GM21381 (cell line): ENCODE measurements around the gene SORCS1.

Experiments
- ATAC-seq: cut with Tn5 transposase; IDR thresholded peaks from one replicate; pipeline ENCODE4 v1.9.1; 2021; ENCODE audit warnings: mild to moderate bottlenecking, moderate library complexity; ENCODE audit not compliant: unreplicated experiment

Gene SORCS1

DNA sequence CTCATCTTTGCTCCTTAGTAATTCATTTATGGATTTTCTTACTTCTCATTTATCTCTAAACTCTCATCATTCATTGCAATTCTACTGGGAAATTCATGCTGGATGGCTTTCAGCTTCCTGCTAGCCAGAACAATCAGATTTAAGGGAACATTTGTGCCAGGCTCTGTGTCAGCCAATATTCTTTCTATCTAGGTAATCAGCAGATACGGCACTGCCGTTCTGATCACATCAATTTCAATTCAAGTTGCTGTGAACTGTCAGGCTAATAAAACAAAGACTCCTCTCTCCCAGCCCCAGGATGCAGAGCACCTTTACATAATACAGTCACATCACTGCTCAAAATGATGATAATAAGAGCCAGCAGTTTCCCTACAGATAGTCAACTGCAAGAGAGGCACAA lies 468.3 kb downstream of the SORCS1 start:
- no peak for ATAC-seq

DNA sequence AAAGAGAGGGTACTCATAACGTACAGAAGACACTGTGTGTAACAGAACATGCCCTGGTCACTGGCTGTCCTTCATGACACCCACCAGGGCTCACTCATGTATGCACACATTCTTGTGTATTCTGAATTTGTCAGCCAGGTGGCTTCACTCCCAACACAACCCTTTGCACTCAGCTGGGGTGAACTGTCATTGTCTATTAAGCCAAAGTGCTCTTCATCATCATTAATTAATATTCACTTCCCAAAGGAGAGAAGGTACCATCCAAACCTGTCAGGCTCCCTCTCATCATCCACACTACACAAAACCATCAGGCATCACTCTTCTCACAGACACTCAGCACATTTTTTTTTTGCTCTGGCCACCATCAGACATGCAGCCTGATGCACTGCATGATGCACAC lies 469.8 kb downstream of the SORCS1 start:
- ATAC-seq, result no peak

DNA sequence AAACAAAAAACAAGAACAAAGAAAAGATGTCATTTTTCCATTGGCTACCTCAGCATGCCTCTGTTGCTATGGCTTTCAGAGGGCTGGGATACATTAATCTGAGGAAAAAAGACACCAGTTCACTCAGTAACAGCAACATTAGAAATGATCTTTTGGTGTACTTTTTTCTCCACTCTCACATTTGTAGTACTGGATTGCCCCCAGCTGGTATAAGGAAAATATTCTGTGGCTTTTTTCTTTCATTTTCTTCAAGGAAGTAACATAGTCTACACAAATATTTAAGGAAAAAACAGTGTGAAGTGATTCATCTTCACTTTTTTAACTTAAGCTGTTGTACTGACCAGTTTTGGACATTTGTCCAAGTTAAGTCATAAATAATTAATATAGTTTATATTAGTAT lies 482.3 kb downstream of the SORCS1 start:
- ATAC-seq, result no peak

DNA sequence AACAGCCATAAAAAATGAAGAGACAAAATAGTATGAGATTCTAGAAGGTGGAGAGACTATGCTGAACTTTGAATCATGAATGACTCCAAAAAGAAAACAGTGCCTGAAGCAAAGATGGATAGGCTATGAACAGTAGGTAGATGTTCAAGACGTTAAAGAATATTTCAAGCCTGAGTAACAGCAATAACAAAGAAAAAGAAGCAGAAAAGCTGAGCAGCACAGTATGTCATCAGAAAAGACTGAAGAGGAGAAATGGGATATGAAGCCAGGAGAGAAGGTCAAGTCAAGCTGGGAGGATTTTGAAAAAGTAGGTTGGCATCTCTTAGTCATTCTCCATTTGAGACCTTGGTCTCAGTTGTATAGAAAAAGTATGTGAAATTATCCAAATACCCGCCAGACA lies 484.4 kb downstream of the SORCS1 start:
- ATAC-seq, result no peak

DNA sequence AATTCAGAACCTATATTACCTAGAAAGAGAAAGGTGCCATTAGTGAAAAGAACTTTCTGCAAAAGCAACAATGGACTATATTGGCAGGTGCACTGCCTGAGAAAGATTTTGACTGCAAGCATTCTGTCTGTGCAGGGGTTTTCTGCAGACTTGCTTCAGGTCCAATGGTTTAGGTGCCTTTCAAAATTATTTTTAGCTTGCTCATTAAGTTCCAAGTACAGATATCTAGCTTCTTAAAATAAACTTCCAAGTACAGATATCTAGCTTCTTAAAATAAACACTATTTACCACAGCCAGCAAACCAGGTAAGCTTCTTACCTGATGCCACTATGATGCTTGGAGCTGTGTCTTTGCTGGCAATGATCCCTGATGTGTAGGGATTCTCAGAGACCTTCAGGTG lies 485.2 kb downstream of the SORCS1 start:
- no peak for ATAC-seq

DNA sequence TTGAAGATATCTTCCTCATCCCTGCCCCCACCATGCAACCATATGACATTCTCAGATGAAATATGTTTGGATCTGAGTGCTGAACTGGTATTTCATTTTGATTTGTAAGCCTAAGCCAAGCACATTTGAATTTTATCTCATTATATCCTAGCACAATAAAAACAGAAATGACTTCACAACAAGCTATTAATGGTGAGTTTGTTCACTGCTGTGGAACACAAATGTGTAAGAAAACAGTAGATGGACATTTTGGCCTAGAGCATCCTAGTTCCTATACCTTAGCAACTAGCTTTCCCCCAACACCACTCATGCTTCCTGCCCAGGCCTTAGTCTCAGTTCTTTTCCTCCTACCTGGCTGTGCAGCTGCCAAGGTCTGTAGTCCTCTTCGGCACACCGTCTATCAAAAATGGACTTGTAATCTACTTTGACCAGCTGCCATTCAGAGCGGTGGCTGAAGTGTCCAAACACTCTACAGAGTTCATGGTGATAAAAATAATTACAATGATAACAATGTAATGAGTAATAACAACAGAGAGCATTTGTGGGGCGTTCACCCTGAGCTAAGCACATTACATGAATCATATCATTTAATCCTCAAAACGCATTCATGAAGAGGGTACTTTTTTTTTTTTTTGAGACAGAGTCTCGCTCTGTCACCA lies 491.9 kb downstream of the SORCS1 start:
- no peak for ATAC-seq

DNA sequence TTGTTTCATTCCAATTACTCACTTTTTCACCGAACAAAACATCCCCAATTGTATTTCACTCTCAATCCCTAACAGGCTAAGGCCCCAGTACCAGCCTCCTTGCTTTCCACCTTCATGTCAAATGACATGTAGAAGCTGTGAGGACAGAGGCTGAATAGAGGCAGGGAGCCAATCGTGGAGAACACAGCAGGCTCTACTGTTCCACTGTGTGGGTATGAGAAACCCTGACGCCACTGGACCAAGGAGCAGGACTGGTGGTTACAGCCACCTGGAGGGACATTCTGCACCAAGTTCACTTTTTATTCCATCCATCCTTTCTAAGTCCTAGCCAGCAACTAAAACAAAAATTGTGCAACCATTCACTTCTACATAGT lies 502.8 kb downstream of the SORCS1 start:
- ATAC-seq, result no peak

DNA sequence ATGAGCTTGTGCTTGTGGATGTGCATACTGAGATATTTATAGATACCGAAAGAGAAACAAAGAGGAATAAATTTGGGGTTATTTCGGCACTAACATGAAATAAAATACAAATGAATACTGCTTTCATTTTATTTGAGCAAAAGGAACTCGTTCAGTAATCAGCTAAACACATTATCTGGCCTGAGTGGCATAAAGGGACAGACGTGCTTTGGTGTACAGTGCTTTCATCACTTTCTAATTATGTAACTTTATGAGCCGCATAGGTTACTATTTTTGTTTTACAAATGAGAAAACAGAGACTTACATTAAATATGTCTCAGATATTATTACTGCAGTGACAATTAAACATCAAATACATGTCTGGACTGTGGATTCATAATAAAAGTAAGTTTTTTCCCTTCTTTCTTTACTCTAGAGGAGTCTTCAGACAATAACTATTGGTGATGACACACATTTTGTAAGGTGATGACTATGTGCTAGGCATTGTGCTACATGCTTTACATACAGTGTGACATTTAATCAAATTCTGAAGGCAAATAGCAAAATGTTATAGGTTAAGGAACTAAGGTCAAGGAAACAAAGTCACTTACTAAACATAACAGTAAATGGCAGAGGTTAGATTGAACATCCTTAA lies 503.3 kb downstream of the SORCS1 start:
- ATAC-seq, result no peak

DNA sequence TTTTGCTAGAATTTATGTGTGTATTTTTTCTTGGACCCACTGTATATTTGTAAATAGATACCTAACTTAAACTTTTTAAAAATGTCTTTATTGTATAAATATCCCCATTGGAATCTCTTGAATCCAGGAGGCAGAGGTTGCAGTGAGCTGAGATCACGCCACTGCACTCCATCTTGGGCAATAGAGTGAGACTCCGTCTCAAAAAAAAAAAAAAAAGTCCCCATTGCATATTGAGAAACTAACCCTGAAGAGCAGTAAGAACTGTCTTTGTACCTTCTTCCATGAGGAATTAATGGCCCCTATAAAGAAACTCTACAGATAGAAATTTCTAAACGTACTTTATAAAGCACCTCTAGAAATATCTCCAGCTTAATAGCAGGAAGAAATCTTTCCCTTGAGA lies 504.0 kb downstream of the SORCS1 start:
- ATAC-seq, result no peak

DNA sequence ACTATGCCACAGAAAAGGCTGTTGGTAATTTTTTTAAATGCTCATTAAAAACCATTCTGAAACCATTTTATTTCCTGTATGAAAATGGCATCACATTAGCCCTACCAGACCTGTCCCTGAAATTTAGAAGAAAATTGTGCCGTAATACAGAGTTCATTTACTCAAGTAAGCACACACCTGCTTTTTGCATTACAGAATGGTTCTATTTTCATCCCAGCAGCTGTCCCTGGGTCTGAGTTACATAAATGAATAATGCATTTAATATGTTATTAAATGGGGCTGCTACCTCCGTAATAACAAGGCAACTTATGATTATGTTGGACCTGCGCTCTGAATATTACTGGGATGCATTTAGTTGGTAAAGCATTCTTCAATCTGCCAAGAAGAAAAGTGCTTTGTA lies 508.9 kb downstream of the SORCS1 start:
- ATAC-seq, result no peak

DNA sequence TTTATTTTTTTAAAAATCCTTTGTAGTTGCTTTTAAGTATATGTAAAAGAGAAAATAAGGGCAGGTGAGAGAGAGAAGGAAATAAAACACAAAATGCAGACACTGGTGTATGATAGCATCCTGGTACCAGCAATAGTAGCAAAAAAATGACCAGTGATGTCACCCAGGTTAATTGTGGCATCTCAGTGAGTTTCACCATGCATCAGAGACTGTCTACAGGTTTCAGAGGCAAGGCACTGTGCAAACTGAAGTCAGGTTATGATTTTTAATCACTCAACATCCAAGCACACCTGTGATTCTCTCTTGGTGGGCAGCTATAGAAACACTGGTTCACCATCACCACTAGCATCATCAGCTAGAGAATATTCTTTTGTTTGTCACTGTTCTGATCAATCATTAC lies 509.3 kb downstream of the SORCS1 start:
- no peak for ATAC-seq

DNA sequence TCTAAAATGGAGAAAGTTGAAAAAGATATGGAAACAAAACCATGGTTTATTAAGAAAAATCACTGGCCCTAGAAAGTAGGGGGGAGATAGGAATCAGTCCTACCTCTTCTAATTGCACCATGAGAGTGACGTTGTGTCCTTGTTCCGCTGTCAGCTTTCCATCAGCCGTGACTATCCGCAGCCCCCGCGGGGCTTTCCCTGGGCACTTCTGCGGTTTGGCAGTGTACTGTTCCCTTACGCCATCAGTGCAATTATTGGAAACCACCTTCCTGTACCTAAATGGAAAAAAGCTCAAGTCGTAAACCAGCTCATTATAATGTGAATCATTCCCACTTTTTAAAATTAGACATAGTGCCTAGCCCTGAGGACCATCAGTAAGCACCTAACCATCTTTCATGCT lies 512.2 kb downstream of the SORCS1 start:
- no peak for ATAC-seq

DNA sequence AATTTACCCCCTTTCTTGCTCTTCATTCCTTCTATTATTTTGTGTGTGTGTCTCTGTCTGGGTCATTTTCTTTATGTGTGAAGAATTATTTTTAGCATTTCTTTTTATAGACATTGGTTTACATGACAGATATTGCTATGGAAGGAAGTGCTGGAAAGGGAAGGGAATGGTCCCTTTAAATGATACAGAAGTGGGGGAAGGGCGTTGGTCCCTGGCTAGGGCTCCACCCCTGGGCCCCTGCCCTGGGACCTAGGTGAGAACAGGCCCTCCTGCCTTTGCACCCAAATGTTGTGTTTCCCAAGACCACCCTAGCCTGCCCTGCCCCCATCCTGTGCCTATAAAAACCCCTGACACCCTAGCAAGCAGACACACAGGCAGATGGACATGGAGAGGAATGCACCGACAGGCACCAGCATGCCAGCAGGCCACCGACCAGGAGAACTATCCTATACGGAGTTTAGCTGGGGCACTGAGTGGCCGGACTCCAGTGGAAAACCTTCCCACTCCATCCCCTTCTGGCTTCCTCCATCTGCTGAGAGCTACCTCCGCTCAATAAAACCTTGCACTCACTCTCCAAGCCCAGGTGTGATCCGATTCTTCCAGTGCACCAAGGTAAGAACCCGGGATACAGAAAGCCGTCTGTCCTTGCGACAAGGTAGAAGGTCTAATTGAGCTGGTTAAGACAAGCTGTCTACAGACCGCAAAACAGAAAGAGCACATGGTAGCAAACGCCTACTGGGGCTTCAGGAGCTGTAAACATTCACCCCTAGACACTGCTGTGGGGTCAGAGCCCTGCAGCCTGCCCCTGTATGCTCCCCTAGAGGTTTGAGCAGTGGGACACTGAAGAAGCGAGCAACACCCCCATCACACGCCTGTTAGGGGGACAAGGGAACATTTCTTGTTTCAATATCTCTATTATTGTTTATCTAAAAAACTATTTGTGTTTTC lies 515.7 kb downstream of the SORCS1 start:
- no peak for ATAC-seq

DNA sequence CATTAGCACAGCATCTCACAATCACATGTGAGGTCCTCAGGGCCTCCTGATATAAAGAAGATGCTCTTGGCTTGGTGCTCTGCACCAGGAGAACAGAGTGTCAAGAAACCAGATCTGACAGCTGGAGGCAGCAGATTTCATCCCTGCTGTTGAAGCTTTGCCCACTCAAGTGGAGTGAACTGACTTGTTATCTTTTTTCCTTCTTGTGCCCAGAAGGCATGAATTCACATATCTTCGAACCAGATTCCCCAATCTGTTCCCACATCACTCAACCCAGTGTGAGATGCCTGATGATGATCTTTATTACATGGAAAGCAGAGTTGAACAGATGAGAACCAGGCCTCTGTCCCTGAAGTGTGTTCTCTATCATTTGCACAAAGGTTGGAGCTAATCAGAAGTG lies 521.0 kb downstream of the SORCS1 start:
- ATAC-seq, result no peak

DNA sequence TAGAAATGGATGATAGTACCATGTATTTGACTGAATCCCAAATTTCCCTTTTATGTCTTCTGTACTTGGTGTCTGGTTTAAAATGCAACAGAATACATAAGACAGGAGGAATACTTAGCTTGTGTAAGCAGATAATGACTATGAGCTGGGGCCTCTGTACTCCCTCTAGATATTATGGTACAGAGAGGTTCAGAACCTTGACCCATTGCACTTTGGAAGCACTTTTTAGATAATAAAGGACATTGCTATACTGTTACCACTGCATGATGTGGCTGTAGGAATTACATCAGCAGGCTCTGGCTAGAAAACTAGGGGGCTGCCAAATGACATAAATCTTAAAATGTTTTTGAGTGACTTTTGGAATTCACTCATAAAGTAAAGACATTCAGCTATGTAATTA lies 526.6 kb downstream of the SORCS1 start:
- no peak for ATAC-seq

DNA sequence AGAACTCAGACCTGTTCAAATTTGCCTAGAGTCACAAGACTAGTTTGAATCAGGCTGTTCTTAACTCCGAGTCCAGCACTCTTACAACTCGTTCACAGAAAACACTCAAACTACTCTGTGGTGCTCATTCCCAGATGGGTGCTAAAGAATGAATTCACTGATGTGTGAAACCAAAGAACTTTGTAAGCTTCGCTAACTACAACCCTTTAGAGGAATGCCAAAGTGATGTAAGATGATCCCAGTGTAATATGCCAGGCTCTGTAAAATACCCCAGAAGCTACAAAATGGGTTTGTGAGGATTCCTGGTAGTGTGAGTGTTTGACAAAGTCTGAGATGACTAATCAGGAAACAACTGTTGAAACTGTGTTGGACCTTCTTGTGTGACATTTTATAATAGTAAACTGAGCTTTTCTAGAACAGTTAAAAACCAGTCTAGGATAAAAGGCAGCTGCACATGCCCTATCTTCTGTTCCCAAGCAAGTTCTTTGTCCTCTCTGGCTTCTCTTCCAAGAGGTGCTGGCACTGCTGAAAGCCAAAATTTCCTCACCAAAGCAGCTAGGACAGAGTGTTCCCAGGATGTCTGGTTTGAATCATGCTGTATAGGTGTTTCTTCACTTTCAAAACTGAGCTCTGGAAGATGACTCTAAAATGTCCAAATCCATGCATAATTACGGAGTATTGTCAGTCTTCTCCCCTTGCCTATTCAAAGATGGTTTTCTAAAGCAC lies 527.6 kb downstream of the SORCS1 start:
- no peak for ATAC-seq

DNA sequence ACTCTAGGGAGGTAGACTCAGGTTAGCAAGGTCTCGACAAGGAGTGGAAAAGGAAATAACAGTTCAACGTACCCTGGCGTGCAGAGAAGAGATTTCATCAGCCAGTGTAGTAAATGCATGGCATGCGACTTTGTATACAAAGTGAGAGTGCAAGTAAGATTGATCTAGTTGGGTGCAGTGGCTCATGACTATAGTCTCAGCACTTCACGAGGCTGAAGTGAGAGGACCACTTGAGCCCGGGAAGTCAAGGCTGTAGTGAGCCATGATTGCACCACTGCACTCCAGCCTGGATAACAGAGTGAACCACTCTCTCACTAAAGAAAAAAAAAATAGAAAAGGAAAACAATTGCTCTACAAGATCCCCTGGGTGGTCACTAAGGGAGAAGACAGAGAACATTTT lies 528.6 kb downstream of the SORCS1 start:
- no peak for ATAC-seq

DNA sequence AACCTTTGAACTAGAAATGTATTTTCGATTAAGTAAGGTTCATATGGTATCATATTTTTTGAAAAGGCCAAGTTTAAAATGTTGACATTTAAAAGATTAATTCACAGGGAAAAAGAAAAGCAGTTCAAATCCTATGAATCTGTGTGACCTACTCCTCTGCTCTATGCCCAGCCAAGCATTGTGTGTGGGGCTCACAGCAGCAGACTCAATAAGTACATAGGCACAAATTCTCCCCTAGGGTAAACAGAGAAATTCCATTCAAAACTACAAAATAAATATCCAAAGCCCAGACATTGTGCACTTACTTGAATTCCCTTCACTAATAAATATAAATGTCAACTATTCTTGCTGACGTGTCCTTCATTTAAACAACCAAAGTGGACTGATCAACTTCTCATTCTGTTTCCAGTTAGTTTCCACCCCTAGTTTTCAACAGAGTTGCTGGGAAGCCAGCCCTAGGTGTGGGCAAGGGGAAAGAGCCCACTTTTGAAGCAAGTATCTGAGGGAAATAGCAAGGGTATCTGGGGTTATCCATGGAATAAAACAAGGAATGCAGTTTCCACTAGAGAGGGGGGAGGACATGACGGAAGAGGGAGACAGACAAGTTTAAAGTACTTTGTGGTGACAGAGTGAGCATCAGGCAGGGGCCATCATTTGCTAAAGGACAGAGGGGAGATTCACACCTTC lies 533.3 kb downstream of the SORCS1 start:
- no peak for ATAC-seq

DNA sequence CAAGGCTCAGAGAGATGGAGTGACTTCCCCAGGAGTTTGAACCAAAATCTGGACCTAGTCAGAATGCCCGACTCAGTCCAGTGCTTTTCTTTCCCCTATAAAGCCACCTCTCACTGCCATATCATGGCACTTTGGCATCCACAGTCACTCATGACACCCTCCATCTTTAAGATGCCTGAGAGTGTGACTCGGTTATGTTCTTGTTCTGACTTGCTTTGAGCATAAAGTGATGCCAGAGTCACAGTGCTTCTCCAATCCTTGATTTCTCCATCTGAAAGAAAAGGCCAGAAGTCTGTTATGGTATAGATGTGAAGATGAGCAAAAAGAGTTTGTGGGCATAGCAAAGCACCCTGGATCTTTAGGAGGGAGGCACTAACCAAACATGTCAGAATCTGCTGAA lies 538.1 kb downstream of the SORCS1 start:
- ATAC-seq, result no peak

DNA sequence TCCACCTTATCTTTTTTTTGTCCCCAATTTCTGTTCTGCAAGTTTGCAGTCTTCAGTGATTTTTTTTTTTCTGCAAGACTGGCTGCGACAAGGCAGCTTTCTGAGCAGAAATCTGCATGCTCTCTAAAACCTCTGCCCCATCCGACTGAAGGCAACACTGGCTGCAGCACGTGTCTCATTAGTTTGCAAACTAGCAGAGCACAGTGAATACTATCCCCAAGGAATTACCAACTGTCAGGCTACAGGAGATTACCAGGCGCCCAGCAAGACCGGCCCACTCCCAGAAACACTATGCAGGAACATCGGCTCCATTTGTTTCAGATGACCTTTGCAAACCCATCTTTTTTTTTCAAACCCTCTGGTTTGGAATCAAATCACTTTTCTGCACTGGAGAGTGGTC lies 538.8 kb downstream of the SORCS1 start:
- no peak for ATAC-seq

DNA sequence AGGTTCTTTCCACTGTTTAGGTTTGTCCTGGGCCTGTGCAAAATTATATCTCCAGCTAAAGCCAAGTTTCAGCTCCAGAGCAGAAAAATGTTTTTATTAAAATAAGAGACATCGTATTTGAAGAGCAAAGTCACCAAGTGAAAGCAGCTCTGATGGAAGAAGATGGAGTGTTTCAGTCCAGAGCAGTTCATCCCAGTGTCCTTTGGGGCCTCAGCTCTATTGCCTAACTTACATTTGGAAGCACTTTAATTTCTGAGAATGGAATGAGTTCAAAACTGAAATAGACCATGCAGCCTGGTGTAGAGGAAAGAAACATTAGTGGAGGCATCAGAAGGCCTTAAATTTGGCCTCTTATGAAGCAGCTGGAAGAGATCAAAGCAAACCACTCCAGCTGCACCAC lies 545.2 kb downstream of the SORCS1 start:
- ATAC-seq, result no peak
